Activated CD8-positive, alpha-beta memory T cell treated with anti-CD3 and anti-CD28 coated beads for 24 hours (primary cell): ENCODE measurements around the gene ESR1.
"Not testable (repeated sequence)": the region's sequence is repeated elsewhere in the genome, so short reads cannot be mapped to it uniquely, and the experiment has no call there.

Experiments
- DNase-seq: peaks from one replicate; pipeline ENCODE4 v3.0.0-alpha.2; 2020

ESR1 gene

DNA sequence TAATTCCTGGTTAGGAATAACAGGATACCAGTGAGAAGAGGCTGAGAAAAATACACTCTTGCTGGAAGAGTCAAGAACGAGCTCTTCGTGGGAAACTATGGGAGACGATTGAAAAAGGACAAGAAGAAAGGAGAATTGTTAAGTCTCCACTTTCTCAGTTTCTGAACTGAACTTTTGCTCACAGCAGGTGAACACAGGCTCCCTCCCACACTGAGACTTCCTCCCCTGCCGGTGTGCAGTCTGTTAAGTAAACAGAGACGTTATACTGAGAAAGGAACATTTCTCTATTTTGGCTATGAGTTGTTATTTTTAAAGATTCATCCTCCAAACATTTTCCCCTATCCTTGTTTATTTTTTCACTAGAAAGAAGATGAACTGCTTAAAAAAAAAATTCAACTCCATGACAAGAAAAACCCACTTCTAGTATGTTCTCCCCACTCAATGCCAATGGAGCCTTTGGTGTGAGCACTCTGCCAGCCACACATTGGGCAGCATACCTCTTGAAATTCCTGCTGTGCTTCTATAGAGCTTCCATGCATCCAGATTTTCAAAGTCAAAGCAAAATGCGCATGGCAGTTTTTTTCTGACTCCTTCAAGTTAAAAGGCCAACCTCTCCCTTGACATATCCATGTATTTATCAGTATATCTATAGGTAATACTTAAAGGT is 250.5 kb downstream of the ESR1 start:
- no peak for DNase-seq

DNA sequence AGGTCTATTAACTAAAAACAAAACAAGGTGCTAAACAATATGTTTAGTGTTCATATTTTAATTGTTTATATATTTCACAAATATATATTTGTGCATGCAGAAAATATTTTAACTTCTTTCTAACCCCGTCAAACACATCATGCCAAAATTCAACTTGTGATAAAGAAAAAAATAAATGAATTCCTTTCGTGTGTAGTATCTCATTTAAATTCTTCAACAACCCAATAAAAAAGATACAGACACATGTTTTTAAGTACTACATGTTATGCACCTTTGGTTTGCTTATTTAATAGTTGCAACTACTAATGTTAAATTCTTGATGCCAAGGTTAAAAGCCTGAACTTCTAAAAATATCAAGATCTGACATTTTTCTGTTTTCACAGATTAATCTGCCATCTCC is 252.4 kb downstream of the ESR1 start:
- no peak for DNase-seq

DNA sequence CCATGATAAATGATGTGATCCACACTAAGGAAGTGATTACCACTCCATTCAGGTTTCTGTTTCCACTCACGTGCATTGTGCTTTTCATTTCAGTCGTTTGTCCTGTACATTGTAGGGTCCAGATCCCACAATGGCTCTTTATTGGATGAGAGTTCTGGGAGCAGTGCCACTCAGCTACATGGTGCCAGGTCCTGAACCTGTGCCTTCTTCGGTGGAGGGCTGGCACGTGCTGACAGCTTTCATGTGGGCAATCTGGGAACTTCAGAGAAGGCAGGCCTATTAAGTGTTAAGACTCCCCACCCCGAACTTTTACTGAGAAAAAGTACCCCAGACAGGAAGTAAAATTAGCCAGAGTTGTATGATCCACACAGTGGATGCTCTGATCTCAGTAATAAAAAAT is 255.0 kb downstream of the ESR1 start:
- DNase-seq, result no peak

DNA sequence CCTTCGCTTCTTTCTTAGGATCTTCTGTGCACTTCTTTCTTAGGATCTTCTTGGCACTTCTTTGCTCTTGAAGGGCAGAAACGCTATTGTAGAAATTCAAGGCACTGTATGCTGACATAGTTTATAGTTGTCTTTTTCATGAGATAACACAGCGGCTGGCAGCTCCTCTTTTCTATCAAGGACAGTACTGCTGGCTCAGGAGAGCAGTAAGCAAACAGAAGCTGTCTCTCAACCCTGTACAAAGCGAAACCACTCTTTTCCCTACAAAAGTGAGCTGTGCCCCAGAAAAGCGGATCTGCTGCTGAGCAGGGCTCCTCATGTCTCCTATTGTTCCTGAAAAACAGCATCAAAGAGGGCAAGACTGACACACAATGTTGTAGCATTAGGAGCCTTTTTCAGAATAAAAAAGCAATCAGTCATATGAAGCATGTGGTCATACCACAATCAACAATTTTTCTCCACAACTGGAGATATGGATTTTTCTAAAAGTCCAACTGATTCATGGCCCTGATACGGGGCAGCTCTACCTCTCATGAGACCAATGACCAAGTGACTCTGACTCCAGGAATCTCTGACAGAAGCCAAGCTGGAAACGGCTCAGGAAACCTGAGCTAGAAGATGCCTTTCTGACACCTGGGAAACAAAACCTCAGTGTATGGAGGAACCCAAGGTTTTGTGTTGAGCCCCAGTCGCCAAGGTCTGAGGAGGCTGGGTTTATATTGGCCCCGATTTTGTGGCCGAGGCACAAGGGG is 255.9 kb downstream of the ESR1 start:
- no peak for DNase-seq

DNA sequence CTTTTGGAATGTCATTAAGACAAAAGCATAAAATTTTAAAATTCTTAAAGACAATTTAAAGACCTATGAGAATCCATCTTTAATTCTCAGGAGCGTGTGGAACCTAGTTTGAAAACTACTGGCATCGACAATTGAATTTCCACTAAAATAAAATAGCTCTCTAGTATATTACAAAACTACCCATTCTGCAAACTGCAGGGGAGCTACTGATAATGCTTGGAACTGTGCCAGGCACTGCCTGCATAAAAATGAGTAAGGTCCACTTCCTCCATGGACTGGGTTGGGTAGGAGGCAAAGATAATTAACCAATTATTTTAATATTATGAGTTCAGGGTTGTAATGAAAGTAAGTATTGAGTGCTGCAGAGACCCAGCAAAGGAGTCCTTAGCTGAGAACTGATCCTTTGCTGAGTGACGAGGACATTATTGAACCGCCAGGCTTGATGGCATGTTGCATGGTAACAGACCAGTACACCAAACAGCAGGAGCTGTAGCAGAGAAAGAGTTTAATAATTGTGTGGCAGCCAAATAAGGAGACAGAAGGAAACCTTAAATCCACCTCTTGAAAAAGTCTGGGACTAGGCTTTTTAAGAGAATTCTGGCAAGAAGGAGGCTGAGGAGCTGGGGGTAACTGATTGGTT is 261.3 kb downstream of the ESR1 start:
- no peak for DNase-seq

DNA sequence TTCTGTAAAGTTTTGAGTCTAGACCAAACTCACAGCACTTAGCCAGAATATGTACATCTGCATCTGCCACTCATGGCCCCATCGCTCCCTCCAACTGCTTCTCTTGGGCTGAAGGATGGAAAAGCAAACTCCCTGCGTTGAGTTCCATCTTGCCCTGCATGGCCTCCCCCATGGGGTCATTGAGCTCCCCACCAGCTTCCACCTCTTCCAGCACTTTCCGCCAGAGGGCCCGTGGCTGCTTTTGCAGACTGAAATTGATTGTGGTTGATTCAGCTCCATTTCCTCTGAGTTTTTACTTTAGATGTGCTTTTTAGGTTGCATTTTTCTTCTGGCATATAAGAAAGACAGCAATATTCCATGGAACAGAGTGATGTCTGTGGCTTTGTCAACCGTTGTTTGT is 263.1 kb downstream of the ESR1 start:
- no peak for DNase-seq

DNA sequence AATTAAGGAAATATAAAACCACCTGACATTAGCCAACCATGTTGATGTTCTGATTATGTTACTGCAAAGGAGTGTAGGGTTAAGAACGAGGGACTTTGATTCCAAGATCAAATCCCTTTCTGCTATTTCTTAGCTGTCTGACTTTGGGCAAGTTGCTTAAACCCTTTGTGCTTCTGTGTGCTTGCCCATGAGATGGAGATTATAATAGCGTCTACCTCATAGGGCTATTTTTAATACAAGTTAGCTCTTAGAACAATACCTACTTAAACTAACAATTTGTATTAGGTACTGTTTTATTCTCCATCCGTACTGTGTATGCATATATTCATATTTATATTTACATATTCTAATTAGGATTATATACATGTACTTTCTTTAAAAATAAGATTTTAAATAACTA is 263.8 kb downstream of the ESR1 start:
- DNase-seq, result no peak

DNA sequence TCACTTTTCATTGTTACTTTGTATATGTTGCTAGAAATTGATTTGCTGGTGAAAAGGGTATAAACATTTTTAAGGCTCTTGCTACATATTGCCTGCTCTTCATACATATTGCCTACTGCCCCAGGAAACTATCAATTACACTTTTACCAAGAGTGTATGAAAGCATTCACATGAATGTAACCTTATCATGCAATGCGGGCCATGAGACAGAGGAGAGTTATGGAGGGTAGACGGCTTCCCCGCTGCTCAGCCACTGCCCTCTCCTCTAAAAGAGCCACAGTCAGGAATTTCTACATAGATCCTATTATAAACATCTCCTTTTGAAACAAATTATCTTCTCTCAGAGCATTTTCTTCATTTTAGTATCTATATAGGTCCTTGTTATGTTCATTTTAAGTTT is 264.4 kb downstream of the ESR1 start:
- no peak for DNase-seq

DNA sequence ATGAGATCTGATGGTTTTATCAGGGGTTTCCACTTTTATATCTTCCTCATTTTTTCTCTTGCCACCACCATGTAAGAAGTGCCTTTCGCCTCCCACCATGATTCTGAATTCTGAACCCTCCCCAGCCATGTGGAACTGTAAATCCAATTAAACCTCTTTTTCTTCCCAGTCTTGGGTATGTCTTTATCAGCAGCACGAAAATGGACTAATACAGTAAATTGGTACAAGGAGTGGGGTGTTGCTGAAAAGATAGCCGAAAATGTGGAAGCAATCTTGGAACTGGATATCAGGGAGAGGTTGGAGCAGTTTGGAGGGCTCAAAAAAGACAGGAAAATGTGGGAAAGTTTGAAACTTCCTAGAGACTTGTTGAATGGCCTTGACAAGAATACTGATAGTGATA is 268.8 kb downstream of the ESR1 start:
- not testable (repeated sequence) for DNase-seq

DNA sequence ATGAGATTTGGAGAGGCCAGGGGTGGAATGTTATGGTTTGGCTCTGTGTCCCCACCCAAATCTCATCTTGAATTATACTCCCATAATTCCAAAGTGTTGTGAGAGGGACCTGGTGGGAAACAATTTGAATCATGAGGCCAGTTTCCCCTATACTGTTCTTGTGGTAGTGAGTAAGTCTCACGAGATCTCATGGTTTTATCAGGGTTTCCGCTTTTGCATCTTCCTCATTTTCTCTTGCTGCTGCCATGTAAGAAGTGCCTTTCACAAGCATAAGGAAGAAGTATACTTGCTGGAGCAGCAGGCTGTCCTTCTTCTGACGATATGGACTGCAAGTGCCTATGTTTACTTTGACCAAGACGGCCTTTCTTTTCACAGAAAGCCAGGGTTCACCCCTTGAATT is 270.5 kb downstream of the ESR1 start:
- DNase-seq, result no peak

DNA sequence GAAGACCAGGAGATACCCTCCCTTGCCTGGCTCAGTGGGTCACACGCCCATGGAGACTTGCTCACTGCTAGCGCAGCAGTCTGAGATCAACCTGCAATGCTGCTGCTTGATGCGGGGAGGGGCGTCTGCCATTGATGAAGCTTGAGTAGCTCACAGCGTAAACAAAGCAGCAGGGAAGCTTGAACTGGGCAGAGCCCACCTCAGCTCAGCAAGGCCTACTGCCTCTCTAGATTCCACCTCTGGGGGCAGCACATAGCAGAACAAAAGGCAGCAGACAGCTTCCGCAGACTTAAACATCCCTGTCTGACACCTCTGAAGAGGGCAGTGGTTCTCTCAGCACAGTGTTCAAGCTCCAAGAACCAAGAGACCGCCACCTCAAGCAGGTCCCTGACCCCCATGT is 271.3 kb downstream of the ESR1 start:
- DNase-seq, result no peak

DNA sequence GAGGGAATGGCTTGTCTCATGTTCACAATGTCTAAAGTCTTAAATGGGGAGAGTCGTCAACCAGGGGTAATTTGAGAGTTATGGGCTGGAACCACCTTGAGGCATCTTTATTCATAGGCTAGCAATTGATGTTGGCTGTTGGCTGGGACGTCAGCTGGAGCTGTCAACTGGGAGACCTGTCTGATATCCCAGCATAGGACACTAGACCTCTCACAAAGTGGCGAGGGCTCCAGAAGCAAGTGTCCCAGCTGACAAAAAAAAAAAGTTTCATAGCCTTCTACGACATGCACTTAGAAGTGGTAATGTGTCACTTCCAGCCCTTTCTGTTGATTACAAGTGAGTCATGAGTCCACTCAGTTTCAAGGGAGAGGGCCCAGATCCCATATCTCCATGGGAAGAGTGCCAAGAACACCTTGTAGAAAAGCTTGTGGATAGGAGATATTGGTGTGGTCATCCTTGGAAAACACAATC is 278.0 kb downstream of the ESR1 start:
- DNase-seq, result no peak

DNA sequence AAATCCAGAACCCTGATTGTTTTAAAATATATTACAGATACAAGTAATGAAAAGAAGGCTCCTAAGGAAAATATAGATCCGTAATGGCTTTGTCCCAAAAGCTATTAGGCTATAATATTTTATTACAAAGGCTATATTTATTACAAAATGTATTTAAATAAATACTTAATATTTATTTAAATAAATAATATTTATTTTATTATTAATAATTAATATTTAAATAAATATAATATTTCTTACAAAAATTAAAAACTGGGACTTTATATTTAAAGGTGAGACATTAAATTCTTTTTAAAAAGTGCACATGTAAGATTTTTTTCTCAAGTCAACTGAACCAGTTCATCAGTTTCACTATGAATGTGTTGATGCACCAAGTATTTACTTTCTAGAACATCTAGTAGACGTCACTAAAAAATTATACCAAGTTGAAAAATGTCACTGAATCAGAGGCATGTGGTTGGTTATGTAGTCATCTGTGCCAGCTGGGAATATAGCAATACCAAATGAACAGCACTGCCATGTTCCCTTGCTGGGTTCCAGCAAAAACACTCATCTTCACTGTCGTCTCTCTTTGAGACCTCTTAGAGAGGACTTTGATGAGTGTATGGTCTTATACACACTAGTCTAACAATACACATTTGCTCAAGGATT is 278.9 kb downstream of the ESR1 start:
- no peak for DNase-seq

DNA sequence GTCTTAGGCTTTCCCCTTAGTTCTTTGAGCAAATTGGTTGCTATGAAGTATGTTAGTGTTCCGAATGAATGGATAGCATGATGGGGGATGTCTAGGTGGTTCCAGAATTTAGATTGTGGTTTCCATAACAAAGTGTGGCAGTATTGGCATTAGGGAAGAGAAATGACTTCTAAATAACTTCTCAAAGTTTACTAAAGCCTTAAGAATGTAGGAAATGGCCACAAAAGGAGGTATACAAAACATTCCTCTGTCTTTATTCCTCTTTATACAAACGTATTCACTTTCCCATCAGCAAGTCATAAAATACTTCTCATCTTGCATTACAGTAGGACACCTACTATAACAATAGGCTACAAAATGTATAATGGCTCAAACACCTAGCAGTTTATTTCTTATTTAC is 279.6 kb downstream of the ESR1 start:
- no peak for DNase-seq

DNA sequence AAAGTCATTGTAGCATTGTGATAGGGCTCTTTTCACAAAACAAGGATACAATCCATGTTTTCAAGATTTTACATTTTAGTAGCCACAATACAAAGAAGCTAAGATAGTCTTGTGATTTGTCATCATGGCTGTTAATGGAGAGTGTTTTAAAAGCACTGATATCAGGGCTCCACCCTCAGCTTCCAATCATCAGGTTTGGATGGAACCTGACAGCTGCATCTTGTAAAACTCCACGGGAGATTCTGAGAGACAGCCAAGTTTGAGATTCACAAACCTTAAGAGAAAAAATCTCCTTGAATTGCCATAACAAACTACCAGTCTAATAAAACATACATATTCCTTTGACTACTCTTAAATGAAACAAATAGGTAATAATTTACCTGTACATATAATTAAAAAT is 280.2 kb downstream of the ESR1 start:
- DNase-seq, result no peak

DNA sequence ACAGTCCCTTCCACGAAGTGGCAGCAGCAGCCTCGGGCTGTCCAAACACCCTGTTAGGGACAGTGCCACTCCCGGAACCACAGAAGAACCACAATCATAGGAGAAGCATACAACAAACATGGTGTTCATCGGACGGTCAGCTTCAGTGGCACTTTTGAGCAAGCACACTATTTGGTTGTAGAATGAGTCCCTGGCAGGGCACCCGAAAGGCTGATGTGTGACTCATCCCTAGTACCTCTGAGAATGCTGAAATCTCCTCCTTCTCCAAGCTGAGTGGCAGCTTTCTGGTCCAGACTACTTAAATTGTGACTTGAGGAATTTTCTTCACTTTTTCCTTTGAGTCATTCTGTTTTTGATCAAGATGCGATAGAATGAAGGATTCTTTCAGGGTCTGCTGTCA is 282.5 kb downstream of the ESR1 start:
- DNase-seq, result no peak

DNA sequence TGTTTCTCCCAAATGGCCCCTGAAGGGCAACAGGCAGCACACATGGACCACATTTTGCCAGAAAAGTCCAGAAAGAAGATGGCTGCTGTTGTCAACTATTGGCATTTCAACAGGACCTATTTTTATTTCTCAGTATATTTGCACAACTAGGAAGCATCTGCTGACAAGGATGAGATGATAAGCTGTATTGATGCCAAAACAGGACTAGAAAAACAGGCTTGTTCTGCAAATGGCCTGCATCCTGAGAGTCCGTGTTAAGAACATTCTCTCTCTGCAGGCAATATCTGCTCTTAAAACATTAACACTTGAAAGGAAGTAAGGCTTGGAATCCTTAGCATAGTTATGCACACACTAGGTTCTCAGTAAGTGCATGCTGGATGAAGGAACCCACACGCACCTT is 283.7 kb downstream of the ESR1 start:
- DNase-seq, result no peak

DNA sequence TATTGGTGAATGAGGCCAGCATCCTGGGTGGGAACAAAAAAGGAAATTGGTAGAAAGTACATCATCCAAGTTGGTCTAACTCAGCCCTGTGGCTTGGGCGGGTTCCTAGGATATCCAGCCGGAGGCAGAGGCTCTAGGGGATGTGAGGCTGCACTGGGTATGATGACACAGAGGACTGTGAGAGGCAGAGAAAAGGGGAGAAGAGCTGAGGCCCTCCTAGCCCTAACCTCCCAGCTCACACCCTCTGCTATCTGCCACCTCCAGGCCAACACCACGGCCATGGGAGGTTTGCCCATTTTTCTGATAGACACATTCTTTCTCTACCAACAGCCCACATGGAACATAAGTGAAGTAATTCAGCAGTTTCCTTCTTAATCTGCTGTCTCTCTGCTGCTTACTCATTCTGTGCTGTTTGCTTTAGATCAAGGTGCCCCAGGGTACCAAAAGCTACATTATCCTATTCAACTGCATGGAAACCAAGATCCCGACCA is 284.4 kb downstream of the ESR1 start:
- DNase-seq, result no peak

DNA sequence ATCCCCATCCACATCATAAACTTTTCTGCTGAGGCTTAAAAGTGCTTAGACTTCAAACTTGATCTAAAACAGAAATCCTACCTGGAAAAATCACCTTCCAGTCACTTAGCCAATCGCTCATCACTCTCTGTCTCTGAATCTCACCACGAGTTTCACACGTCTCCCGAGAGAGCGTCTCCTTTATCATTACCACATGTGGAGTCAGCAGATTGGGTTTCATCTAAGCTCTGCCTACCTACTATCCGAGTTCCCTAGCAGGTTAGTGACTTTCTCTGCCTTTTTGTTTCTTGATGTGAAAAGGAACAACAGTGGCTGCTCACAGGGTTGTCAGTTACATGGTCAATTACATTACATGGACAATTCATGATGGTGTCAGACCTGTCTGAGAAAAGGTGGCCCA is 286.2 kb downstream of the ESR1 start:
- no peak for DNase-seq

DNA sequence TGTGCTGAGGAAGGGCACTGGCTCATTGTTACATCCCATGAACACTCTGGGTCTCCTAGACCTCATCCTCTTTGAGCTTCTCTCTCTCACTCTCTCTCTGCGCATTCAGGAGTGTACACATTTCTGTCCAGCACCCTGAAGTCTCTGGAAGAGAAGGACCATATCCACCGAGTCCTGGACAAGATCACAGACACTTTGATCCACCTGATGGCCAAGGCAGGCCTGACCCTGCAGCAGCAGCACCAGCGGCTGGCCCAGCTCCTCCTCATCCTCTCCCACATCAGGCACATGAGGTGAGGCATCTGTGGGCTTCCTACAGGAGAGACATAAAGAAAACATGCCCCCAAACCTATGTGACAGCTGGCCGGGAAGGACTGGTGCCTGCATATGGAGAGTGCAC is 286.8 kb downstream of the ESR1 start:
- no peak for DNase-seq

DNA sequence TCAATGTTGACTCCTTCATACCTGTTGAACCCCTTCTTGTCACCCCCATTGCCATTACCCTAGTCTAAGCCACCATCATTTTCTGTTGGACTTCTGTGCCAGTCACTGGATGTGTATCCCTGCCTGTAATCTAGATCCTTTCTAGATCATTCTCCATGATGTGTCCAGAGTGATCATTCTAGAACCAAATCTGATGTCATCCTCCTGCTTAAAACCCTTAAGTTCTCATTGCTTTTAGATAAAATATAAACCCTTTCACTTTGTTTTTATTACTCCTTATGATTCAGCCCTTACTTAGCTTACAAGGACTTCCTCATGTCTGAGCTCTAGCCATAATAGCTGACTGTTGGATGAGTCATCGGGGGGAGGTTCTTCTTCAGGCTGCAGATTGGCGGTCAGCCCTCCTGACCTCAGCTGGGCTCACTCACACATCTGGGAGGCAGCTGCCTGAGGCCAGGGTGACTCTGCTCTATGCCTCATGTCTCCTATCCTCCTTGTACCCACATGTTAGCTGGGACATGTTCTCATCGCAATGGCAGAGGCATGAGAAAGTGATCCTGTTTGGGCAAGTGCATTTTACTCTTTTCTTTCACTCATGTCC is 287.6 kb downstream of the ESR1 start:
- no peak for DNase-seq

DNA sequence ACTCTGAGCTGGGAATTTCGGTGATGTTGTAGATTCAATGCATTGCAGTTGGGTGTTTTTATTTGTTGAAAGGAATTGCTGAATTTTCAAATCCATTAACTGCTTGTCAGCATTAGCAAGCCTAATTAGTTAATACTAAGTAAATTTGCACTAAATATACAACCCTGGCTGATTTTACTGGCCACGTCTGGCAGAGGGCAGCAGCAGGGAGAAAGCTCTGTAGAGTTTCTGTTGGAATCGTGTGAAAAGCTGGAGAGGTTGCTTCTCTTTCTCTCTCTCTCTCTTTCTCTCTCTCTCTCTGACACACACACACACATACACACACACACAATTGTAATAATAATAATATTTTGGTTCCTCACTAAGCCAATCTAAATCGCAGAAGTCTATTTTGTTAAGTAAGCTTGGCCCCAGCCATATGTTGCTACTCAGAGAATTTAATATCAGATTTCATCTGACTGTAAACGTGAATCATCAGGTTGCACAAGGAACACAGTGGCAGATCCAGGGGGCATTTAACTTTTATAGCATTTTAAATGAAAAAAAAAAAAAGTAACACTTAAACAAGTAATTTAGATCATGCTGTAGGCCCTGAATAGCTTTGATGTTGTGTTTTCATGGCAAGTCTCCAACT is 289.5 kb downstream of the ESR1 start:
- DNase-seq, result no peak

DNA sequence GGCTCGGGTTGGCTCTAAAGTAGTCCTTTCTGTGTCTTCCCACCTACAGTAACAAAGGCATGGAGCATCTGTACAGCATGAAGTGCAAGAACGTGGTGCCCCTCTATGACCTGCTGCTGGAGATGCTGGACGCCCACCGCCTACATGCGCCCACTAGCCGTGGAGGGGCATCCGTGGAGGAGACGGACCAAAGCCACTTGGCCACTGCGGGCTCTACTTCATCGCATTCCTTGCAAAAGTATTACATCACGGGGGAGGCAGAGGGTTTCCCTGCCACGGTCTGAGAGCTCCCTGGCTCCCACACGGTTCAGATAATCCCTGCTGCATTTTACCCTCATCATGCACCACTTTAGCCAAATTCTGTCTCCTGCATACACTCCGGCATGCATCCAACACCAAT is 291.2 kb downstream of the ESR1 start:
- DNase-seq, result no peak
